Measurements from ENCODE around the gene RASAL2. TPM values are rescaled to one million over a fixed set of nuclear protein-coding genes. Genes with fewer than 3 reads are reported as not detected.
A peak's percentile ranks its signal among the peaks of the same experiment; 100 is the strongest.

Gene RASAL2
- total RNA-seq, 2 experiments from 2014 or later, result not detected

DNA sequence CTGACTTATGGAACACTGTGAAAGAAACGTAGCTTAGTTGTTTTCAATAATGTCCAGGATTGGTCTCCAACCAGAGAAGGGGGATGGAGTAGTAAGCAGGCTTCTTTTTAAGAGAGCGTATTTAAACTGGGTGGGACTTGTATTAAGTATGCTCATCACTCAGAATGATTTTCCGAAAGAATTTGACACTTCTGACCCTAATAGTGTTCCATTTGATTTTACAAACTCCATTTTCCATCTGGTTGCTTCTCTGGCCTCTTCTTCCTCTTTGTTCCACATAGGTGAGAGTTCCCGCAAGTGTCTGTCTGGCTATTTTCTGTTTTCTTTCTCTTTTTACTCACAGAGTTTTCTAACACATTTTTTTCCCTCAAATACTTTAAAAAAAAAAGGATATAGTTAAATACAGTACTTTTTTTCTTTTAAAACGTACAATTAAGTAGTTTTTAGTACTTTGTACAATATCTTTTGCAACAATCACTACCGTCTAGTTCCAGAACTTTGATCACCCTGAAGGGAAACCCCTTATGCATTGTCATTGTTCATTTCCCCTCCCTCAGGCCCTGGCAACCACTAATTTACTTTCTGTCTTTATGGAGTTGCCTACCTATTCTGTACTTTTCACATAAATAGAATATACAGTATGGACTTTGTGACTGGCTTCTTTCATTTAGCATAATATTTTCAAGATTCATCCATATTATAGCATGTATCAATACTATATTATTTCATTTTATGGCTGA is 67.0 kb downstream of the RASAL2 start:
- H3K4me1 Mint-ChIP-seq (ENCODE audit: low read depth), result no peaks in the 10 kb centered on the region
- CTCF ChIA-PET, result no interaction called here
- no peak overlapping the region for H3K27ac Mint-ChIP-seq
- H3K27me3 Mint-ChIP-seq (ENCODE audit: low read depth), result no peaks in the 10 kb centered on the region
- no peak for DNase-seq
- intact Hi-C loops (cut with micrococcal nuclease), result no loop called here
- H3K36me3 Mint-ChIP-seq (ENCODE audit: low read depth), result no peaks in the 10 kb centered on the region
- peaks cover 4% of the 10 kb centered on the region for H3K9me3 Mint-ChIP-seq
- H3K4me3 Mint-ChIP-seq, result no peak overlapping the region

DNA sequence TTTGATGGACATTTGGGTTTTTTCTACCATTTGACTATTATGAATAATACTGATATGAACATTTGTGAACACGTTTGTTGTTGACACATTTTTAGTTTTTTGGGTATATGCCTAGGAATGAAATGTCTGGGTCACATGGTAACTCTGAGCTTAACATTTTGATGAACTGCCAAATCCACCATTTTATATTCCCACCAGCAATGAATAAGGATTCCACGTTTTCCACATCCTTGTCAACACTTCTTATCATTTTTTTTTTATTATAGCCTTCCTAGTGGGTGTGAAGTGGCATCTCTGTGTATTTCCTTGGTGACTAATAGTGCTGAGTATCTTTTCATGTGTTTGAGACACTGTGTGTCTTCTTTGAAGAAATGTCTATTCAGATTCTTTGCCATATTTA is 67.6 kb downstream of the RASAL2 start:
- no peak overlapping the region for H3K27ac Mint-ChIP-seq
- DNase-seq, result no peak

GRCh38 chr1:178165196-178165595 is 71.3 kb downstream of the RASAL2 start:
- Mint-ChIP-seq H3K27me3 (ENCODE audit: low read depth) (no peaks in the 10 kb centered on the region), H3K36me3 (ENCODE audit: low read depth) (no peaks in the 10 kb centered on the region), H3K4me3 (no peak overlapping the region), H3K9me3 (peaks cover 4% of the 10 kb centered on the region), H3K4me1 (ENCODE audit: low read depth) (no peaks in the 10 kb centered on the region), H3K27ac (no peak overlapping the region)
- CTCF ChIA-PET, result no interaction called here
- intact Hi-C loops (cut with micrococcal nuclease), result no loop called here
- DNase-seq, result no peak

More for the DNA sequence above, 67.6 kb downstream of the RASAL2 start:
- no peak overlapping the region for H3K4me3 Mint-ChIP-seq
- intact Hi-C loops (cut with micrococcal nuclease), result no loop called here
- no peaks in the 10 kb centered on the region for H3K36me3 Mint-ChIP-seq (ENCODE audit: low read depth)
- CTCF ChIA-PET, result no interaction called here
- no peaks in the 10 kb centered on the region for H3K27me3 Mint-ChIP-seq (ENCODE audit: low read depth)
- H3K9me3 Mint-ChIP-seq, result peaks cover 4% of the 10 kb centered on the region
- no peaks in the 10 kb centered on the region for H3K4me1 Mint-ChIP-seq (ENCODE audit: low read depth)

DNA sequence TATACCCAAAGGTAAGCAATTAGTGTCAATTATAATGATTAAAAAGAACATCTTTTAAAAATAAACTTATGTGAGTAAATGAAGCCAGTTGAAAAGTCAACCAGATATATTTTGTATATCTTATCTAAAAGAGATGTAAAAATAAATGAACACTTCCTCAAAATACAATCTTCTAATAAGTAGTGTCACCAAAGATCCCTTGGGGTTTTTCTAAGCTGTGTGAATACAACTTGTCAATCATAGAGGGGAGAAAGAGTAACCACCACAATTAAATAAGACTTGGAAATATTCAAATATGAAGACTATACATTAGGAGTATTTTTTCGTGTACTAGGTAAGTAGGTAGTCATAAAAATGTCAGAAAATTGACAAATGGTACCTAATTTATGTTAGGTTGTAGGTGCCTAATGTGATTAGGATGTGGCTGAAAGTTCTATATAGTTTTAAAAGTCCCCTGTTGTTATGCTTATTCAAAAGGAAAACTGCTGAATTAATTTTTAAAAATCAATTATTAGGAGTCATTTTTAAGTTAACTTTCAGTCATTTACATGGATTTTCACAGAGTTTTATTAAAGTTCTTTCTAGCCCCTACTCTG is 72.6 kb downstream of the RASAL2 start:
- no peak overlapping the region for H3K4me3 Mint-ChIP-seq
- DNase-seq, result no peak
- no peak overlapping the region for H3K27ac Mint-ChIP-seq
- H3K27me3 Mint-ChIP-seq (ENCODE audit: low read depth), result no peaks in the 10 kb centered on the region
- peaks cover 4% of the 10 kb centered on the region for H3K9me3 Mint-ChIP-seq
- intact Hi-C loops (cut with micrococcal nuclease), result no loop called here
- CTCF ChIA-PET, result no interaction called here
- H3K36me3 Mint-ChIP-seq (ENCODE audit: low read depth), result no peaks in the 10 kb centered on the region
- H3K4me1 Mint-ChIP-seq (ENCODE audit: low read depth), result no peaks in the 10 kb centered on the region

GRCh38 chr1:178168536-178168935 is 74.6 kb downstream of the RASAL2 start:
- no peak for DNase-seq
- Mint-ChIP-seq H3K4me3 (no peak overlapping the region), H3K4me1 (ENCODE audit: low read depth) (no peaks in the 10 kb centered on the region), H3K27ac (no peak overlapping the region), H3K36me3 (ENCODE audit: low read depth) (no peaks in the 10 kb centered on the region), H3K27me3 (ENCODE audit: low read depth) (no peaks in the 10 kb centered on the region), H3K9me3 (peaks cover 4% of the 10 kb centered on the region)
- CTCF ChIA-PET, result no interaction called here
- intact Hi-C loops (cut with micrococcal nuclease), result no loop called here

GRCh38 chr1:178169649-178170048 is 75.7 kb downstream of the RASAL2 start:
- Mint-ChIP-seq H3K27ac (no peak overlapping the region), H3K9me3 (no peaks in the 10 kb centered on the region), H3K36me3 (ENCODE audit: low read depth) (no peaks in the 10 kb centered on the region), H3K4me1 (ENCODE audit: low read depth) (no peaks in the 10 kb centered on the region), H3K4me3 (no peak overlapping the region), H3K27me3 (ENCODE audit: low read depth) (no peaks in the 10 kb centered on the region)
- no peak for DNase-seq
- CTCF ChIA-PET, result no interaction called here
- intact Hi-C loops (cut with micrococcal nuclease), result no loop called here

DNA sequence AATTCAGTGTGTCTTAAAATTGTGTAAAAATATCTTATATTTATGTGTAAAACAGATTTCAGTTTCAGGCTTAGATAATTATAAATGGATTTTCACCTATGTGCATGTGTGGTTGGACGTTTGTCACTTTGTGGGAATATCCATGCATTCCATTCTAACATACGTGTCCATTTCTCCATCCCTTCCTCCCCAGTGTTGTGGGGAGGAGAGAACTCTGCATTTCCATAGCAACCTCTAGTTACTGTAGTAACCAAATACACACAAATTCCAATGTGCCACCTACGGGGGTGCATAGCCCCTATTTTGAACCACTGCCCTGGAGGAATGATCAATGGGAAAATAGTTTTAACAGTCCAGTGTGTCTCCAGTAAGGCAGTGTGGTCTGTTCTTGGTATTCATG is 79.0 kb downstream of the RASAL2 start:
- Mint-ChIP-seq H3K4me3 (no peak overlapping the region), H3K4me1 (ENCODE audit: low read depth) (no peaks in the 10 kb centered on the region), H3K27ac (no peak overlapping the region), H3K27me3 (ENCODE audit: low read depth) (no peaks in the 10 kb centered on the region), H3K36me3 (ENCODE audit: low read depth) (no peaks in the 10 kb centered on the region), H3K9me3 (peaks cover 2% of the 10 kb centered on the region)
- intact Hi-C loops (cut with micrococcal nuclease), result no loop called here
- CTCF ChIA-PET, result no interaction called here
- no peak for DNase-seq

- no peak for DNase-seq
- intact Hi-C loops (cut with micrococcal nuclease), result no loop called here
- no peak overlapping the region for H3K4me3 Mint-ChIP-seq
- CTCF ChIA-PET, result no interaction called here
- peaks cover 2% of the 10 kb centered on the region for H3K9me3 Mint-ChIP-seq
- no peaks in the 10 kb centered on the region for H3K36me3 Mint-ChIP-seq (ENCODE audit: low read depth)
- H3K4me1 Mint-ChIP-seq (ENCODE audit: low read depth), result no peaks in the 10 kb centered on the region
- H3K27me3 Mint-ChIP-seq (ENCODE audit: low read depth), result no peaks in the 10 kb centered on the region
- no peak overlapping the region for H3K27ac Mint-ChIP-seq
These were observed 80.6 kb downstream of the RASAL2 start for GRCh38 chr1:178174539-178174938.

DNA sequence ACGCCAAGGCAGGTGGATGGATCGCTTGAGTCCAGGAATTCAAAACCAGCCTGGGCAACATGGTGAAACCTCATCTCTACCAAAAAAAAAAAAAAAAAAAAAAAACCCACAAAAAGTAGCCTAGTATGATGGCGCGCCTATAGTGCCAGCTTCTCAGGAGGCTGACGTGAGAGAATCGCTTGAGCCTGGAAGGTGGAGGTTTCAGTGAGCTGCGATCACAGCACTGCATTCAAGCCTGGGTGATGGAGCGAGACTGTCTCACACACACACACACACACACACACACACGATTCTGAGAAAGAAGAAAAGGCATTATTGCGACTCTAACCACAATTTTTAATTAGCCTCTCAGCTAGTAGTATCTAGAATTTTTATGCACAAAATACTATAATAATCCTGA is 86.5 kb downstream of the RASAL2 start:
- H3K9me3 Mint-ChIP-seq, result peaks cover 2% of the 10 kb centered on the region
- CTCF ChIA-PET, result interaction anchor here (0.6 kb wide), 1 partner anchor 834 kb away, joined by 3 read pairs; no protein-coding TSS in a partner anchor
- no peaks in the 10 kb centered on the region for H3K36me3 Mint-ChIP-seq (ENCODE audit: low read depth)
- no peak overlapping the region for H3K27ac Mint-ChIP-seq
- H3K27me3 Mint-ChIP-seq (ENCODE audit: low read depth), result no peaks in the 10 kb centered on the region
- no peaks in the 10 kb centered on the region for H3K4me1 Mint-ChIP-seq (ENCODE audit: low read depth)
- intact Hi-C loops (cut with micrococcal nuclease), result no loop called here
- H3K4me3 Mint-ChIP-seq, result no peak overlapping the region
- DNase-seq, result no peak

DNA sequence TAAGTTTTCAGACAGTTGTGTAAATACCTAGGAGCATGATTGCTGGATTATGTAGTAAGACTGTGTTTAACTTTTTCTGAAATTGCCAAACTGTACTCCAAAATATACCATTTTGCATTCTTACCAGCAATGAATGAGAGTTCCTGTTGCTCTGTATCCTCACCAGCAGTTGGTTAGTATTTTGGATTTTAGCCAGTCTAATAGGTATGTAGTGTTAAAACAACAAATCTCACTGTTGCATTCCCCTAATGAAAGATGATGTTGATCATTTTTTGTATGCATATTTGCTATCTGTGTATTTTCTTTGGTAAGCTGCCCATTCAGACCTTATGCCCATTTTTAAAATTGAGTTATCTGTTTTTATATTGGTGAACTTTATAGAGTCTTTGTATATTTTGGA is 89.9 kb downstream of the RASAL2 start:
- H3K4me1 Mint-ChIP-seq (ENCODE audit: low read depth), result no peaks in the 10 kb centered on the region
- no peaks in the 10 kb centered on the region for H3K27me3 Mint-ChIP-seq (ENCODE audit: low read depth)
- no peak overlapping the region for H3K27ac Mint-ChIP-seq
- H3K9me3 Mint-ChIP-seq, result peaks cover 2% of the 10 kb centered on the region
- H3K4me3 Mint-ChIP-seq, result no peak overlapping the region
- DNase-seq, result no peak
- no peaks in the 10 kb centered on the region for H3K36me3 Mint-ChIP-seq (ENCODE audit: low read depth)
- intact Hi-C loops (cut with micrococcal nuclease), result no loop called here
- CTCF ChIA-PET, result no interaction called here

GRCh38 chr1:178188306-178188705 is 94.4 kb downstream of the RASAL2 start:
- CTCF ChIA-PET, result no interaction called here
- Mint-ChIP-seq H3K4me3 (no peak overlapping the region), H3K27ac (no peak overlapping the region), H3K36me3 (ENCODE audit: low read depth) (no peaks in the 10 kb centered on the region), H3K4me1 (ENCODE audit: low read depth) (no peaks in the 10 kb centered on the region), H3K9me3 (peaks cover 2% of the 10 kb centered on the region), H3K27me3 (ENCODE audit: low read depth) (peaks cover 6% of the 10 kb centered on the region)
- no peak for DNase-seq
- intact Hi-C loops (cut with micrococcal nuclease), result no loop called here

GRCh38 chr1:178189814-178190213 is 95.9 kb downstream of the RASAL2 start:
- peaks cover 2% of the 10 kb centered on the region for H3K9me3 Mint-ChIP-seq
- CTCF ChIA-PET, result no interaction called here

DNA sequence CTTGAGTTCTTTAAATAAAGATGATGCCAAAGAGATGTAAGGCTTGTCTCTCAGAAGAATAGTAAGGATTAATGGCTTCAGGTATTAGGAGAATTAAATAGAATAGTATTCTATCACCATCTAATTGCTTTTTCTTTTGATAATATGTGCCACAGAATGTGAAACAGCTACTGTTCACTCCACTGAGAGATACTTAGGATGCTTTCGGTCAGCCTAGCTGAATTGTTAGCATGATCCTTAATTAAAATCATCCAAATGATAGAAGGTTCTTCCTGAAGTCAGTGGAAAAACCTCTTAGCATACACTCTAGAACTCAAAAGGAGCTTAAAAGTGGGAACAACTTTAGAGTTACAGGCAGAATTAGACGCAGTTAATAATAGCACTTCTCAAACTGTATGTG is 97.0 kb downstream of the RASAL2 start:
- peaks cover 6% of the 10 kb centered on the region for H3K27me3 Mint-ChIP-seq (ENCODE audit: low read depth)
- H3K27ac Mint-ChIP-seq, result no peak overlapping the region
- CTCF ChIA-PET, result no interaction called here
- DNase-seq, result no peak
- H3K9me3 Mint-ChIP-seq, result no peaks in the 10 kb centered on the region
- no peak overlapping the region for H3K4me3 Mint-ChIP-seq
- no peaks in the 10 kb centered on the region for H3K36me3 Mint-ChIP-seq (ENCODE audit: low read depth)
- no peaks in the 10 kb centered on the region for H3K4me1 Mint-ChIP-seq (ENCODE audit: low read depth)
- intact Hi-C loops (cut with micrococcal nuclease), result no loop called here

More at GRCh38 chr1:178189814-178190213, 95.9 kb downstream of the RASAL2 start:
- H3K4me1 Mint-ChIP-seq (ENCODE audit: low read depth), result no peaks in the 10 kb centered on the region
- peaks cover 6% of the 10 kb centered on the region for H3K27me3 Mint-ChIP-seq (ENCODE audit: low read depth)
- no peak overlapping the region for H3K27ac Mint-ChIP-seq
- no peak overlapping the region for H3K4me3 Mint-ChIP-seq
- intact Hi-C loops (cut with micrococcal nuclease), result no loop called here
- H3K36me3 Mint-ChIP-seq (ENCODE audit: low read depth), result no peaks in the 10 kb centered on the region
- DNase-seq, result peak; percentile 6

Data from activated naive CD4-positive, alpha-beta T cell treated with anti-CD3 and anti-CD28 coated beads for 36 hours (primary cell).